Femur (tissue), 1 donor: Measurements from ENCODE around the gene OAS1.
"Not testable (repeated sequence)": the region's sequence is repeated elsewhere in the genome, so short reads cannot be mapped to it uniquely, and the experiment has no call there.

Source experiments
- DNase-seq: peaks from one replicate; pipeline ENCODE4 v3.0.0-alpha.2; 2017

OAS1 gene

GRCh38 chr12:112938751-112939150, 32.0 kb downstream of the OAS1 start:
- no peak for DNase-seq

GRCh38 chr12:112939761-112940381, 33.1 kb downstream of the OAS1 start:
- DNase-seq: no peak

- no peak for DNase-seq
Observed at GRCh38 chr12:112941528-112942335, 35.0 kb downstream of the OAS1 start.

GRCh38 chr12:112942572-112942971, 35.8 kb downstream of the OAS1 start:
- no peak for DNase-seq

GRCh38 chr12:112944024-112944690, 37.4 kb downstream of the OAS1 start:
- DNase-seq: no peak

GRCh38 chr12:112945515-112945914, 38.8 kb downstream of the OAS1 start:
- DNase-seq: no peak

GRCh38 chr12:112946236-112947000, 39.7 kb downstream of the OAS1 start:
- DNase-seq: no peak

- DNase-seq: no peak
Observed at GRCh38 chr12:112947314-112947713, 40.6 kb downstream of the OAS1 start.

- DNase-seq: no peak
Observed at GRCh38 chr12:112947761-112948160, 41.0 kb downstream of the OAS1 start.

- no peak for DNase-seq
Observed at GRCh38 chr12:112948806-112949205, 42.0 kb downstream of the OAS1 start.

- no peak for DNase-seq
Observed at GRCh38 chr12:112950701-112951100, 43.9 kb downstream of the OAS1 start.

GRCh38 chr12:112957125-112957524, 50.4 kb downstream of the OAS1 start:
- not testable (repeated sequence) for DNase-seq

GRCh38 chr12:112961074-112961473, 54.3 kb downstream of the OAS1 start:
- no peak for DNase-seq

GRCh38 chr12:112961536-112961935, 54.8 kb downstream of the OAS1 start:
- no peak for DNase-seq

- no peak for DNase-seq
Observed at GRCh38 chr12:112962561-112962960, 55.8 kb downstream of the OAS1 start.

GRCh38 chr12:112963227-112963861, 56.6 kb downstream of the OAS1 start:
- no peak for DNase-seq

GRCh38 chr12:112964067-112964670, 57.4 kb downstream of the OAS1 start:
- no peak for DNase-seq

- no peak for DNase-seq
Observed at GRCh38 chr12:112964915-112965314, 58.2 kb downstream of the OAS1 start.

- DNase-seq: no peak
Observed at GRCh38 chr12:112965643-112966042, 58.9 kb downstream of the OAS1 start.

- DNase-seq: no peak
Observed at GRCh38 chr12:112967306-112967705, 60.5 kb downstream of the OAS1 start.

GRCh38 chr12:112967858-112968257, 61.1 kb downstream of the OAS1 start:
- DNase-seq: no peak
